CD14-positive monocyte (primary cell): ENCODE measurements around the gene CLC. TPM values are rescaled to one million over a fixed set of nuclear protein-coding genes. Genes with fewer than 3 reads are reported as not detected.

Experiments
- DNase-seq, 3 donors: peaks; one replicate each; pipeline ENCODE4 v3.0.0-alpha.2; 2011 to 2022
- H2AFZ ChIP-seq: 2 replicates; pipeline ENCODE4 v1.6.0; 2012; ENCODE audit warnings: mild to moderate bottlenecking, low read depth, low read length, inconsistent platforms; ENCODE audit not compliant: insufficient read depth, poor library complexity, severe bottlenecking
- H3K27ac ChIP-seq, 2 donors: 1 replicate in 1 of 2; 2 replicates in 1 of 2; pipeline ENCODE4 v1.5.1; 2012 to 2013; ENCODE audit warnings: low read length in 2 of 2, control low read depth in 1 of 2, inconsistent platforms in 1 of 2, low read depth in 1 of 2, mild to moderate bottlenecking in 1 of 2
- H3K27me3 ChIP-seq, 2 donors: one replicate each; pipeline versions ENCODE4 v1.6.0 to v1.6.1; 2011 to 2013; ENCODE audit warnings: low read length in 2 of 2; ENCODE audit not compliant: control insufficient read depth in 2 of 2, insufficient read depth in 2 of 2
- H3K36me3 ChIP-seq, 2 donors: replicated peaks in 1 of 2; 1 replicate in 1 of 2; 2 replicates in 1 of 2; pipeline versions ENCODE4 v1.5.1 to v1.6.1; 2012 to 2013; ENCODE audit warnings: low read length in 2 of 2, control low read depth in 1 of 2, inconsistent platforms in 1 of 2, mild to moderate bottlenecking in 1 of 2; ENCODE audit not compliant: insufficient read depth in 2 of 2, control insufficient read depth in 1 of 2
- H3K4me1 ChIP-seq, 2 donors: 1 replicate in 1 of 2; 2 replicates in 1 of 2; pipeline versions ENCODE4 v1.5.1 to v1.6.1; 2012 to 2013; ENCODE audit warnings: low read length in 2 of 2, control low read depth in 1 of 2, inconsistent platforms in 1 of 2, mild to moderate bottlenecking in 1 of 2, moderate library complexity in 1 of 2; ENCODE audit not compliant: insufficient read depth in 2 of 2, control insufficient read depth in 1 of 2
- H3K4me2 ChIP-seq: replicated peaks from 2 replicates; pipeline ENCODE3; 2012; ENCODE audit warnings: low read length, moderate library complexity, mild to moderate bottlenecking; ENCODE audit not compliant: poor library complexity, severe bottlenecking; ENCODE audit errors: extremely low read depth
- H3K4me3 ChIP-seq, 3 experiments: fragments of 200-600 bp in 1 of 3; sonication (generic) in 1 of 3; replicated peaks in 1 of 3; 1 replicate in 2 of 3; 2 replicates in 1 of 3; pipeline ENCODE4 v1.5.1; 2011 to 2013; ENCODE audit warnings: low read length in 3 of 3, mild to moderate bottlenecking in 3 of 3, control low read depth in 2 of 3, low read depth in 2 of 3, inconsistent platforms in 1 of 3, moderate library complexity in 1 of 3
- H3K79me2 ChIP-seq: 2 replicates; pipeline ENCODE4 v1.6.0; 2012; ENCODE audit warnings: mild to moderate bottlenecking, control low read depth, inconsistent platforms, low read length, moderate library complexity; ENCODE audit not compliant: insufficient read depth
- H3K9ac ChIP-seq: 2 replicates; pipeline ENCODE4 v1.6.0; 2017; ENCODE audit warnings: low read length, mild to moderate bottlenecking; ENCODE audit not compliant: insufficient read depth, poor library complexity, severe bottlenecking
- H3K9me3 ChIP-seq, 2 donors: replicated peaks in 1 of 2; 1 replicate in 1 of 2; 2 replicates in 1 of 2; pipeline versions ENCODE4 v1.5.1 to v1.6.1; 2012 to 2013; ENCODE audit warnings: low read length in 2 of 2, control low read depth in 1 of 2; ENCODE audit not compliant: control insufficient read depth in 1 of 2, insufficient read depth in 1 of 2
- H4K20me1 ChIP-seq: 2 replicates; pipeline ENCODE4 v1.6.0; 2012; ENCODE audit warnings: mild to moderate bottlenecking, low read length, control low read depth, moderate library complexity; ENCODE audit not compliant: insufficient read depth
- H3K27ac Mint-ChIP-seq, 7 donors: one replicate each; pipeline ENCODE4 v1.8.0; 2020; ENCODE audit warnings: mild to moderate bottlenecking in 7 of 7, mixed read lengths in 7 of 7, moderate library complexity in 6 of 7, inconsistent platforms in 2 of 7
- H3K27me3 Mint-ChIP-seq, 3 donors: one replicate each; pipeline ENCODE4 v1.8.0; 2021 to 2022; ENCODE audit warnings: low read depth in 3 of 3, mild to moderate bottlenecking in 3 of 3, mixed read lengths in 3 of 3, moderate library complexity in 3 of 3, inconsistent platforms in 1 of 3
- H3K36me3 Mint-ChIP-seq, 2 donors: one replicate each; pipeline ENCODE4 v1.8.0; 2020; ENCODE audit warnings: mixed read lengths in 2 of 2, inconsistent platforms in 1 of 2, mild to moderate bottlenecking in 1 of 2
- H3K4me1 Mint-ChIP-seq: one replicate; pipeline ENCODE4 v1.8.0; 2020; ENCODE audit warnings: mild to moderate bottlenecking, mixed read lengths
- H3K4me3 Mint-ChIP-seq, 2 donors: one replicate each; pipeline ENCODE4 v1.8.0; 2020; ENCODE audit warnings: mild to moderate bottlenecking in 2 of 2, mixed read lengths in 2 of 2, moderate library complexity in 1 of 2
- H3K9me3 Mint-ChIP-seq, 7 donors: one replicate each; pipeline ENCODE4 v1.8.0; 2020 to 2022; ENCODE audit warnings: mixed read lengths in 7 of 7, mild to moderate bottlenecking in 6 of 7, moderate library complexity in 6 of 7, inconsistent platforms in 2 of 7
- WGBS: methylation state at CpG from one replicate; pipeline ENCODE4 v1.1.5; 2013; ENCODE audit warnings: missing lambda C conversion rate; ENCODE audit not compliant: insufficient coverage; 5-methylcytosine and 5-hydroxymethylcytosine counted together
- intact Hi-C, 2 donors: fragments of 100-400 bp; cut with micrococcal nuclease; formaldehyde crosslinking; loops; one replicate each; pipeline versions ENCODE4 v1.15.0 to v1.15.1; 2023
- polyA plus RNA-seq, 3 donors: library from polyadenylated mRNA; depleted of rRNA in 1 of 3; unstranded in 2 of 3; stranded (reverse) in 1 of 3; fragments of 300-500 nt in 2 of 3; fragments of >200 nt in 1 of 3; fragmentation: Illumina TruSeq in 2 of 3; gene quantifications; 1 replicate in 2 of 3; 2 replicates in 1 of 3; pipeline ENCODE4 v1.2.3, GENCODE V29; 2012 to 2021
- TF ChIP-seq, protein P1 (sequence below): fragments of 200-600 bp; IDR thresholded peaks from one replicate; pipeline ENCODE4 v1.8.0; 2022; ENCODE audit warnings: antibody characterized with exemption, mild to moderate bottlenecking

CLC gene
- polyA plus RNA-seq, 3 donors: 0.82 to 1.9 TPM; not detected in 1

DNA sequence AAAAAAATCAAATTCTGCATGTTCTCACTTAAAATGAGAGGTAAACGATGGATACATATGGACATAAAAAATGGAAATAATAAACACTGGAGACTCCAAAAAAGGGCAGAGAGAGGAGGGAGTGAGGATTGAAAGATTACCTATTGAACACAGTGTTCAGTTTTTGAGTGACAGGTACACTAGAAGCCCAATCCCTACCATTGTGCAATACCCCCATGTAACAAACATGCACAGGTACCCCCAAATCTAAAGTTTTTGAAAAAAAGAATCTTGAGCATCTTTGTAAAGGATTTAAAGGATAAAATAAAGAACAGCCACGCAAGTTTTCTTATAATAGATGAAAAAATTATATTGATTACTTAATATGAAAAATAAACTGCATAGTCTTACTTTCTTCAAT lies 16.7 kb upstream of the CLC start:
- Histone ChIP-seq H3K4me3 (no peak overlapping the region), H3K27ac (no peak overlapping the region), H2AFZ (no peak overlapping the region), H3K4me1 (no peaks in the 10 kb centered on the region), H3K27me3 (peaks cover 3 to 4% of the 10 kb centered on the region in 2 donors), H3K79me2 (no peaks in the 10 kb centered on the region), H3K9ac (no peak overlapping the region), H3K9me3 (no peaks in the 10 kb centered on the region), H4K20me1 (no peaks in the 10 kb centered on the region), H3K4me2 (no peak overlapping the region), H3K36me3 (no peaks in the 10 kb centered on the region)
- intact Hi-C loops: no loop called here
- no peaks in the 10 kb centered on the region for H3K4me1 Mint-ChIP-seq
- H3K36me3 Mint-ChIP-seq: no peaks in the 10 kb centered on the region
- WGBS: no CpG with 5 or more reads among the region's 2 CpGs
- peaks cover 5 to 21% (median 13%) of the 10 kb centered on the region in 3 donors for H3K27me3 Mint-ChIP-seq
- no peak overlapping the region for H3K27ac Mint-ChIP-seq
- TF ChIP-seq, protein P1, sequence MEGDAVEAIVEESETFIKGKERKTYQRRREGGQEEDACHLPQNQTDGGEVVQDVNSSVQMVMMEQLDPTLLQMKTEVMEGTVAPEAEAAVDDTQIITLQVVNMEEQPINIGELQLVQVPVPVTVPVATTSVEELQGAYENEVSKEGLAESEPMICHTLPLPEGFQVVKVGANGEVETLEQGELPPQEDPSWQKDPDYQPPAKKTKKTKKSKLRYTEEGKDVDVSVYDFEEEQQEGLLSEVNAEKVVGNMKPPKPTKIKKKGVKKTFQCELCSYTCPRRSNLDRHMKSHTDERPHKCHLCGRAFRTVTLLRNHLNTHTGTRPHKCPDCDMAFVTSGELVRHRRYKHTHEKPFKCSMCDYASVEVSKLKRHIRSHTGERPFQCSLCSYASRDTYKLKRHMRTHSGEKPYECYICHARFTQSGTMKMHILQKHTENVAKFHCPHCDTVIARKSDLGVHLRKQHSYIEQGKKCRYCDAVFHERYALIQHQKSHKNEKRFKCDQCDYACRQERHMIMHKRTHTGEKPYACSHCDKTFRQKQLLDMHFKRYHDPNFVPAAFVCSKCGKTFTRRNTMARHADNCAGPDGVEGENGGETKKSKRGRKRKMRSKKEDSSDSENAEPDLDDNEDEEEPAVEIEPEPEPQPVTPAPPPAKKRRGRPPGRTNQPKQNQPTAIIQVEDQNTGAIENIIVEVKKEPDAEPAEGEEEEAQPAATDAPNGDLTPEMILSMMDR: no peak
- no peak overlapping the region for H3K4me3 Mint-ChIP-seq
- no peak for DNase-seq
- no peaks in the 10 kb centered on the region for H3K9me3 Mint-ChIP-seq

DNA sequence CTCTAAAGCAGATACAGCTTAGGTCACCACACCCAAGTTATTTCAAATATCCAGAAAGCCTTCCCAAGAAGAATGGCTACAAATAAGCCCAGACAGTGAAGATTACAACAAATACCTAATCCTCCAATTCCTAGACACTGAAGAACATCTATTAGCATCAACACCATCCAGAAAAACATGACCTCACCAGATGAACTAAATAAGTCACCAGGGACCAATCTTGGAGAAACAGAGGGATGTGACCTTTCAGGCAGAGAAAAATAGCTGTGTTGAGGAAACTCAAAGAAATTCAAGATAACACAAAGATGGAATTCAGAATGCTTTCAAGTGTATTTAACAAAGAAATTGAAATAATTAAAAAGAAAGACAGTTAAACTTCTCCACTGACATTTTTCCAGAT lies 15.0 kb upstream of the CLC start:
- TF ChIP-seq, protein P1: no peak
- H3K27ac Mint-ChIP-seq: no peak overlapping the region
- no peaks in the 10 kb centered on the region for H3K4me1 ChIP-seq
- H3K4me2 ChIP-seq: no peak overlapping the region
- no peak for DNase-seq
- H3K27me3 ChIP-seq: peaks cover 3 to 4% of the 10 kb centered on the region in 2 donors
- H2AFZ ChIP-seq: no peak overlapping the region
- H3K4me1 Mint-ChIP-seq: no peaks in the 10 kb centered on the region
- no peaks in the 10 kb centered on the region for H3K36me3 ChIP-seq
- no peaks in the 10 kb centered on the region for H3K36me3 Mint-ChIP-seq
- H3K27ac ChIP-seq: no peak overlapping the region
- H3K4me3 Mint-ChIP-seq: no peak overlapping the region
- H3K79me2 ChIP-seq: no peaks in the 10 kb centered on the region
- no peaks in the 10 kb centered on the region for H4K20me1 ChIP-seq
- intact Hi-C loops: no loop called here
- no peak overlapping the region for H3K4me3 ChIP-seq
- H3K9me3 ChIP-seq: no peaks in the 10 kb centered on the region
- H3K9me3 Mint-ChIP-seq: no peaks in the 10 kb centered on the region
- peaks cover 2 to 18% (median 15%) of the 10 kb centered on the region in 3 donors for H3K27me3 Mint-ChIP-seq
- H3K9ac ChIP-seq: no peak overlapping the region
